ENCODE results near the gene TMEM256. TPM values are rescaled to one million over a fixed set of nuclear protein-coding genes. Genes with fewer than 3 reads are reported as not detected.

TMEM256 gene
- 10 to 100 TPM; 52.9 to 55.6 TPM for total RNA-seq

GRCh38 chr17:7403977-7404736, at the start of gene TMEM256:
Gene TMEM256, minus strand, starts transcription at chr17:7404097. Its CDS starts 13 bp downstream, at chr17:7404084.
- Mint-ChIP-seq H3K4me3 (peak within 1 kb of the TSS; percentile 92), H3K9me3 (no peaks in the 10 kb centered on the region), H3K27ac (peak within 1 kb of the TSS; percentile 89), H3K36me3 (no peaks in the 10 kb centered on the region), H3K27me3 (peaks cover 11% of the 10 kb centered on the region), H3K4me1 (peaks cover 14% of the 10 kb centered on the region)
- POLR2A ChIA-PET: interaction anchor here (0.8 to 2.9 kb wide), 14 partner anchors 10 to 185 kb away, joined by 3 to 25 read pairs (median 4); partner anchors contain the start of genes ACADVL, ACAP1, DLG4 and MPDU1
- ATAC-seq (ENCODE audit: low read depth) (peak; percentile 95), DNase-seq (peak; percentile 90)

DNA sequence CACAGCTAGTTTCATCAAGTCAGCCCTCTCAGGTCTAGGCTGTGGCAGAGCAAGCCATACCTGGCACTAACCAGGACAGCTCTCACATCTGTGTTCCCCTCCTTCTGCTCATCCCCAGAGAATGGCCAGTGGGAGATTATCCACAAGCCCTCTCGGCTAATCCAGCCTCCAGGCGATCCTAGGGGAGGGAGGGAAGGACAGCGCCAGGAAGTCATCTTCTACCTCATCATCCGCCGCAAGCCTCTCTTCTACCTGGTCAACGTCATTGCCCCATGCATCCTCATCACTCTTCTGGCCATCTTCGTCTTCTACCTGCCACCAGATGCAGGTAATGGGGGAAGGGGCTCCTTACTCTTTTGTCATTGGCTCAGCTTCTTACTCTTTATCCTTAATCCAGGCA, 44.6 kb upstream of the TMEM256 start:
- Mint-ChIP-seq H3K9me3 (peaks cover 2% of the 10 kb centered on the region), H3K27ac (no peak overlapping the region), H3K4me3 (no peak overlapping the region), H3K36me3 (peaks cover 27% of the 10 kb centered on the region), H3K4me1 (peaks cover 26% of the 10 kb centered on the region), H3K27me3 (peaks cover 19% of the 10 kb centered on the region)
- POLR2A ChIA-PET: no interaction called here
- ATAC-seq (ENCODE audit: low read depth) (no peak), DNase-seq (no peak)

DNA sequence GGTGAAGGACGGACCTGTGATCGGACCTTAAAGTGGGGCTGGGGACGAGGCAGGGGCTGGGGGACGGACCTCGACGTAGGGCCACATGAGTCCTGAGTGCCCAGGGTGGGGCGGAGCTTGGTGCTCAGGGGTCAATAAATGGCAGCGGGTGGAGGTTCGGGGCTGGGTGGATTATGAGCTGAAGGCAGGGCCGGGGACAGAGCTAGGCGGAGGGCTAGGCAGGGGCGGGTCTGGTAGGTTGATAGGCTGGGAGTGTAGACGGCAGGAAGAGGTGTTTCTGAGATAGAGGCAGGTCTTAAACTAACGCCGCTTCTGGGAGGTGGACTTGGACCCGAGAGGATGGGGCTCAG, 41.7 kb upstream of the TMEM256 start:
- DNase-seq (peak; percentile 56), ATAC-seq (ENCODE audit: low read depth) (peak; percentile 94)
- Mint-ChIP-seq H3K4me1 (peaks cover 24% of the 10 kb centered on the region), H3K36me3 (peaks cover 35% of the 10 kb centered on the region), H3K4me3 (peak overlapping the region; percentile 80), H3K27me3 (peaks cover 24% of the 10 kb centered on the region), H3K27ac (peak overlapping the region; percentile 10), H3K9me3 (peaks cover 2% of the 10 kb centered on the region)
- POLR2A ChIA-PET: interaction anchor here (0.5 to 7.9 kb wide), 7 partner anchors 9 to 109 kb away, joined by 4 to 60 read pairs (median 13); partner anchors contain the start of genes ACAP1, POLR2A, TMEM102 and ZBTB4

- Mint-ChIP-seq H3K27ac (peak within 1 kb of the TSS; percentile 10), H3K4me3 (peak within 1 kb of the TSS; percentile 80)
- peak; percentile 10 for ATAC-seq (ENCODE audit: low read depth)
Measured at GRCh38 chr17:7444682-7445618, 41.1 kb upstream of the TMEM256 start, which contains the start of gene CHRNB1. Gene CHRNB1, plus strand, starts transcription at chr17:7445061. Its CDS starts 67 bp downstream, at chr17:7445128.

GRCh38 chr17:7443499-7444485, 39.9 kb upstream of the TMEM256 start:
- H3K27ac Mint-ChIP-seq: no peak overlapping the region
- peaks cover 29% of the 10 kb centered on the region for H3K36me3 Mint-ChIP-seq
- no peak for DNase-seq
- POLR2A ChIA-PET: interaction anchor here (0.6 to 7.9 kb wide), 7 partner anchors 9 to 882 kb away, joined by 3 to 60 read pairs (median 5); partner anchors contain the start of genes POLR2A, TMEM102 and TMEM256
- H3K4me1 Mint-ChIP-seq: peaks cover 31% of the 10 kb centered on the region
- peaks cover 24% of the 10 kb centered on the region for H3K27me3 Mint-ChIP-seq
- peaks cover 2% of the 10 kb centered on the region for H3K9me3 Mint-ChIP-seq
- no peak overlapping the region for H3K4me3 Mint-ChIP-seq
- no peak for ATAC-seq (ENCODE audit: low read depth)

More at GRCh38 chr17:7444682-7445618, 41.1 kb upstream of the TMEM256 start, which contains the start of gene CHRNB1:
- Mint-ChIP-seq H3K27me3 (peaks cover 24% of the 10 kb centered on the region), H3K4me1 (peaks cover 29% of the 10 kb centered on the region), H3K36me3 (peaks cover 35% of the 10 kb centered on the region), H3K9me3 (peaks cover 2% of the 10 kb centered on the region)
- peak; percentile 53 for DNase-seq
- POLR2A ChIA-PET: interaction anchor here (0.6 to 7.9 kb wide), 8 partner anchors 9 to 881 kb away, joined by 3 to 60 read pairs (median 10); partner anchors contain the start of genes ACAP1, POLR2A, TMEM102 and TMEM256

DNA sequence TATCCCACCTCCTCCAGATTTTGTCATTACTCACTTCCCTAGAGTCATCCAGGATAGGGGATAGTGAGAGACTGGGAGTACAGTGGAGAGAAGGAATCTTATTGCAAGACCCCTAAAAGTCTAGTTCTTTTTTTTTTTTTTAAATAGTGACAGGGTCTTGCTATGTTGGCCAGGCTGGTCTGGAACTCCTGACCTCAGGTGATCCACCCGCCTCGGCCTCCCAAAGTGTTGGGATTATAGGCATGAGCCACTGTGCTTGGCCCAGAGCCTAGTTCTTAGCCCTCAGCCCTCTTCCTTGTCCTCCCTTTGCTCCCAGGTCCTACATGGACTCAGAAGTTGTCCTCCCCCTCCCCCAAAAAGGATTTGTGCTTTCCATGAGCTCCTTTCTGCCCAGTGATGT, 38.2 kb upstream of the TMEM256 start:
- Mint-ChIP-seq H3K27me3 (peaks cover 20% of the 10 kb centered on the region), H3K4me1 (peaks cover 36% of the 10 kb centered on the region), H3K4me3 (no peak overlapping the region), H3K9me3 (no peaks in the 10 kb centered on the region), H3K27ac (no peak overlapping the region), H3K36me3 (peaks cover 21% of the 10 kb centered on the region)
- no peak for DNase-seq
- POLR2A ChIA-PET: interaction anchor here (2.5 to 7.9 kb wide), 3 partner anchors 14 to 132 kb away, joined by 10 to 60 read pairs (median 14); partner anchors contain the start of gene POLR2A
- no peak for ATAC-seq (ENCODE audit: low read depth)

- Mint-ChIP-seq H3K27me3 (peaks cover 17% of the 10 kb centered on the region), H3K9me3 (no peaks in the 10 kb centered on the region), H3K4me3 (peak overlapping the region; percentile 20), H3K4me1 (peaks cover 35% of the 10 kb centered on the region), H3K27ac (no peak overlapping the region), H3K36me3 (peaks cover 20% of the 10 kb centered on the region)
- DNase-seq (no peak), ATAC-seq (ENCODE audit: low read depth) (no peak)
- POLR2A ChIA-PET: interaction anchor here (0.7 to 7.9 kb wide), 9 partner anchors 11 to 246 kb away, joined by 3 to 60 read pairs (median 7); partner anchors contain the start of genes KCTD11, POLR2A and TP53
Measured at GRCh38 chr17:7441266-7441665, 37.4 kb upstream of the TMEM256 start.

DNA sequence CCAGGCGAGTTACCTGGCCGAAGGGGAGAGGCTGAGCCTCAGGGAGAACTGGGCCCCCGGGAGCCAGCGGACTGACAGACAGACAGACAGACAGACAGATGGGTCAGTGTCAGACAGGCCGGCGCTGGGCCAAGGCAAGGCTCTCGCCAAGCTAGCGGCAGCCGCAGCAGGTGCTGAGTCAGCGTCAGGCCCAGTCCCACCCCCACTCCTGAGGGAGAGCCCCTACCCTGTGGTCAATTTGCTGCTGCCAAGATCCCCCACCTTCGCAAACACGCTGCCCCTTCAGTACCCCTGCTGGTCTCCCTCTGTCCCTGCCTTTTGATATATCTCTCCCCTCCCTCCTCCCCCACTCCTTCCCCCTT, 36.9 kb upstream of the TMEM256 start:
- Mint-ChIP-seq H3K27me3 (peaks cover 15% of the 10 kb centered on the region), H3K4me3 (peak overlapping the region; percentile 96), H3K27ac (no peak overlapping the region), H3K36me3 (peaks cover 18% of the 10 kb centered on the region), H3K9me3 (no peaks in the 10 kb centered on the region), H3K4me1 (peaks cover 32% of the 10 kb centered on the region)
- no peak for DNase-seq
- POLR2A ChIA-PET: interaction anchor here (0.7 to 7.9 kb wide), 11 partner anchors 12 to 247 kb away, joined by 3 to 60 read pairs (median 7); partner anchors contain the start of genes KCTD11, PLSCR3, POLR2A and TP53
- no peak for ATAC-seq (ENCODE audit: low read depth)

DNA sequence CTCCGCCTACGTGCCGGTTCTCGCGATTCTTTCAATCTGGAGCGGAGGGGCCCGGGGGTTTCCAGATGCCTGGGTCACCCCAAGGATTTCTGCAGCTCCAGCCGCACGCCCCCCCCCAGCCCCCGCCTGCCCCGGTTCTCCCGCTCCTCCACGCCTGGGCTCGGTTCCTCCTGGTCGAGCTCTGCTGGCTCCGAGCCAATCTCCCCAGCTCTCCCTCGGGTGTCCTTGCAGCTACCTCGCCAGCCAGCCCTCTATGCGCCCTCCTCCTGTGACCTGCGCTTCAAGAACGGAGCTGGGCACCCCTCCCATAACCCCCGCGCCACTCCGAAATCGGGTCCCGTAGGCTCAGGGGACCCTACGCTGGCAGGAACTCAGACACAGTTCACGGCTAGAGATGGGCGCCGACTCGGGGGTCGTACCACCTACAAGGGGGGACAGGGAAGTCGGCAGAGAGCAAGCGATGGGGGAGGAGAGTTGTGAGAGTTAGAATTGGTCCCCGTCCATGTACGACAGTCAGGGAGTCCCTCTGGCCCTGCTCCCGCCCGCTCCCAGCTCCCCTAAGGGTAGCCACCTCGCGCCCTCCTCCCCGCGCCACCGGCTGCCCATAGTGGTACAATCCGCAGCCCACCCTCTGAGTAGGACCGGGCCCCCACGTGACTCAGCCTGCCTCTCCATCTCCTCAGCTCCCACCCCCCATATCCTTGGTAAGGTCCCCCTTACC, 36.4 kb upstream of the TMEM256 start:
- peak overlapping the region; percentile 86 for H3K27ac Mint-ChIP-seq

DNA sequence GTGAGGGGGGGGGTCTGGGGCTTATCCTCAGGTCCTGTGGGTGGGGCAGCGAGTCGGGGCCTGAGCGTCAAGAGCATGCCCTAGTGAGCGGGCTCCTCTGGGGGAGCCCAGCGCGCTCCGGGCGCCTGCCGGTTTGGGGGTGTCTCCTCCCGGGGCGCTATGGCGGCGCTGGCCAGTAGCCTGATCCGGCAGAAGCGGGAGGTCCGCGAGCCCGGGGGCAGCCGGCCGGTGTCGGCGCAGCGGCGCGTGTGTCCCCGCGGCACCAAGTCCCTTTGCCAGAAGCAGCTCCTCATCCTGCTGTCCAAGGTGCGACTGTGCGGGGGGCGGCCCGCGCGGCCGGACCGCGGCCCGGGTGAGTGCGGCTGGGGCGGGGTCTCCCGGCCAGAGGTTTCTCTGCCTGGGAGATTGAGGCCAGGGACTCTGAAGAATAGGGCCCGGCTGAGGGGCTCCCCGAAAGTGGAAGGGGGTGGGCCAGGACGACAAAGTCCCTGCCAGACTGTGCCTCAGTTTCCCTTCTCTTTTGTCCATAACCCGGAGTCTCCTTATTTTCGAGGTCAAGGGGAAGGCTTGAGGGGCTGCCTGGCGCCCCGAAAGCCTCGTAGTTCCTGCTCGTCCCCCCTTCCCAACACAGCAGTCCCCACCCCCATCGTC, 35.7 kb upstream of the TMEM256 start, which contains the start of gene FGF11:
Gene FGF11 (plus strand): TSS at position 51 of the 651 bp plus-strand sequence. CDS start 109 bp downstream, at position 160.
- POLR2A ChIA-PET: interaction anchor here (0.7 to 7.9 kb wide), 12 partner anchors 13 to 150 kb away, joined by 3 to 60 read pairs (median 6); partner anchors contain the start of genes ACAP1, PLSCR3, POLR2A and TNFSF13
- H3K36me3 Mint-ChIP-seq: peaks cover 18% of the 10 kb centered on the region
- peaks cover 24% of the 10 kb centered on the region for H3K4me1 Mint-ChIP-seq
- DNase-seq (peak; percentile 59), ATAC-seq (ENCODE audit: low read depth) (no peak)
- no peaks in the 10 kb centered on the region for H3K9me3 Mint-ChIP-seq
- peaks cover 6% of the 10 kb centered on the region for H3K27me3 Mint-ChIP-seq
- peak within 1 kb of the TSS; percentile 86 for H3K27ac Mint-ChIP-seq
- peak within 1 kb of the TSS; percentile 96 for H3K4me3 Mint-ChIP-seq

More for the DNA sequence above, 36.4 kb upstream of the TMEM256 start:
- H3K4me1 Mint-ChIP-seq: peaks cover 27% of the 10 kb centered on the region
- peaks cover 9% of the 10 kb centered on the region for H3K27me3 Mint-ChIP-seq
- ATAC-seq (ENCODE audit: low read depth) (no peak), DNase-seq (peak; percentile 69)
- no peaks in the 10 kb centered on the region for H3K9me3 Mint-ChIP-seq
- peak overlapping the region; percentile 96 for H3K4me3 Mint-ChIP-seq
- peaks cover 18% of the 10 kb centered on the region for H3K36me3 Mint-ChIP-seq
- POLR2A ChIA-PET: interaction anchor here (0.7 to 7.9 kb wide), 14 partner anchors 12 to 247 kb away, joined by 3 to 60 read pairs (median 4); partner anchors contain the start of genes ACAP1, PLSCR3, POLR2A and TNFSF13

Measured in activated naive CD8-positive, alpha-beta T cell treated with anti-CD3 and anti-CD28 coated beads, Interleukin-2, amount 10 ng/mL, durations not matched to agents 7 days and 5 days (primary cell).